ENCODE results near the gene TANGO2. TPM values are rescaled to one million over a fixed set of nuclear protein-coding genes. Genes with fewer than 3 reads are reported as not detected.

TANGO2 gene
- polyA plus RNA-seq, 1 donor from 2014 or later, result 12.7 TPM

GRCh38 chr22:20037419-20037818, 16.5 kb downstream of the TANGO2 start:
- no peak overlapping the region for H3K27ac ChIP-seq (ENCODE audit: low read length)
- no peak overlapping the region for H3K4me3 ChIP-seq (ENCODE audit: low read length)
- H2AFZ ChIP-seq (ENCODE audit: low read depth, low read length), result no peak overlapping the region
- no peak overlapping the region for H3K4me2 ChIP-seq (ENCODE audit: low read length)
- no peaks in the 10 kb centered on the region for H3K79me2 ChIP-seq (replicated peaks; ENCODE audit: insufficient read depth, low read length)
- no peak for TF ChIP-seq REST (IDR thresholded peaks at IDR 0.05; ENCODE audit: borderline replicate concordance)
- TF ChIP-seq, protein P1, sequence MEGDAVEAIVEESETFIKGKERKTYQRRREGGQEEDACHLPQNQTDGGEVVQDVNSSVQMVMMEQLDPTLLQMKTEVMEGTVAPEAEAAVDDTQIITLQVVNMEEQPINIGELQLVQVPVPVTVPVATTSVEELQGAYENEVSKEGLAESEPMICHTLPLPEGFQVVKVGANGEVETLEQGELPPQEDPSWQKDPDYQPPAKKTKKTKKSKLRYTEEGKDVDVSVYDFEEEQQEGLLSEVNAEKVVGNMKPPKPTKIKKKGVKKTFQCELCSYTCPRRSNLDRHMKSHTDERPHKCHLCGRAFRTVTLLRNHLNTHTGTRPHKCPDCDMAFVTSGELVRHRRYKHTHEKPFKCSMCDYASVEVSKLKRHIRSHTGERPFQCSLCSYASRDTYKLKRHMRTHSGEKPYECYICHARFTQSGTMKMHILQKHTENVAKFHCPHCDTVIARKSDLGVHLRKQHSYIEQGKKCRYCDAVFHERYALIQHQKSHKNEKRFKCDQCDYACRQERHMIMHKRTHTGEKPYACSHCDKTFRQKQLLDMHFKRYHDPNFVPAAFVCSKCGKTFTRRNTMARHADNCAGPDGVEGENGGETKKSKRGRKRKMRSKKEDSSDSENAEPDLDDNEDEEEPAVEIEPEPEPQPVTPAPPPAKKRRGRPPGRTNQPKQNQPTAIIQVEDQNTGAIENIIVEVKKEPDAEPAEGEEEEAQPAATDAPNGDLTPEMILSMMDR (IDR thresholded peaks at IDR 0.05; ENCODE audit: poor library complexity, severe bottlenecking), result no peak
- no peak for TF ChIP-seq MXI1 (conservative IDR thresholded peaks at IDR 0.05; ENCODE audit: poor library complexity, severe bottlenecking)
- no peak for TF ChIP-seq EP300 (conservative IDR thresholded peaks at IDR 0.05; ENCODE audit: poor library complexity, severe bottlenecking)
- TF ChIP-seq EZH2 (IDR thresholded peaks at IDR 0.05; ENCODE audit: borderline replicate concordance, insufficient read depth, low read length, poor library complexity, severe bottlenecking), result no peak
- no peak for TF ChIP-seq RAD21 (conservative IDR thresholded peaks at IDR 0.05)
- TF ChIP-seq SMC3 (conservative IDR thresholded peaks at IDR 0.05; ENCODE audit: poor library complexity), result no peak
- no peak for TF ChIP-seq POLR2AphosphoS5 (IDR thresholded peaks at IDR 0.05)
- H3F3A ChIP-seq (ENCODE audit: insufficient read depth, low read length, poor library complexity, severe bottlenecking), result no peaks in the 10 kb centered on the region
- H3K9ac ChIP-seq (ENCODE audit: low read length), result no peak overlapping the region
- H3K36me3 ChIP-seq (ENCODE audit: insufficient read depth, low read length), result no peaks in the 10 kb centered on the region
- no peaks in the 10 kb centered on the region for H4K20me1 ChIP-seq (ENCODE audit: insufficient read depth)
- no peaks in the 10 kb centered on the region for H3K9me3 ChIP-seq (ENCODE audit: low read length)
- H3K9me2 ChIP-seq (ENCODE audit: insufficient read depth, low read length), result no peaks in the 10 kb centered on the region
- H3K27me3 ChIP-seq (ENCODE audit: insufficient read depth, low read depth, low read length), result no peaks in the 10 kb centered on the region

- H3K27ac ChIP-seq (ENCODE audit: low read length), result no peak overlapping the region
- H3K9me2 ChIP-seq (ENCODE audit: insufficient read depth, low read length), result no peaks in the 10 kb centered on the region
- H3K4me3 ChIP-seq (ENCODE audit: low read length), result no peak overlapping the region
- no peaks in the 10 kb centered on the region for H3K36me3 ChIP-seq (ENCODE audit: insufficient read depth, low read length)
- H3K9ac ChIP-seq (ENCODE audit: low read length), result no peak overlapping the region
- H3K9me3 ChIP-seq (ENCODE audit: low read length), result no peaks in the 10 kb centered on the region
- TF ChIP-seq RAD21 (conservative IDR thresholded peaks at IDR 0.05) (no peak), MXI1 (conservative IDR thresholded peaks at IDR 0.05; ENCODE audit: poor library complexity, severe bottlenecking) (no peak), TAF1 (IDR thresholded peaks at IDR 0.05; ENCODE audit: low read depth) (no peak), EZH2 (IDR thresholded peaks at IDR 0.05; ENCODE audit: borderline replicate concordance, insufficient read depth, low read length, poor library complexity, severe bottlenecking) (no peak), SMC3 (conservative IDR thresholded peaks at IDR 0.05; ENCODE audit: poor library complexity) (no peak), POLR2AphosphoS5 (IDR thresholded peaks at IDR 0.05) (no peak), REST (IDR thresholded peaks at IDR 0.05; ENCODE audit: borderline replicate concordance) (no peak), EP300 (conservative IDR thresholded peaks at IDR 0.05; ENCODE audit: poor library complexity, severe bottlenecking) (no peak)
- TF ChIP-seq, protein P1 (IDR thresholded peaks at IDR 0.05; ENCODE audit: poor library complexity, severe bottlenecking), result no peak
- no peaks in the 10 kb centered on the region for H3K27me3 ChIP-seq (ENCODE audit: insufficient read depth, low read depth, low read length)
- H3K79me2 ChIP-seq (replicated peaks; ENCODE audit: insufficient read depth, low read length), result no peaks in the 10 kb centered on the region
- H3K4me2 ChIP-seq (ENCODE audit: low read length), result no peak overlapping the region
- no peaks in the 10 kb centered on the region for H3F3A ChIP-seq (ENCODE audit: insufficient read depth, low read length, poor library complexity, severe bottlenecking)
- H4K20me1 ChIP-seq (ENCODE audit: insufficient read depth), result no peaks in the 10 kb centered on the region
- H2AFZ ChIP-seq (ENCODE audit: low read depth, low read length), result no peak overlapping the region
Observed at GRCh38 chr22:20038574-20038973, 17.7 kb downstream of the TANGO2 start.

All from neural cell (in vitro differentiated cells).